NCI-H2196 (cell line): Measurements from ENCODE around the gene CCDC142.
A peak's percentile ranks its signal among the peaks of the same experiment; 100 is the strongest.
"Not testable (repeated sequence)": the region's sequence is repeated elsewhere in the genome, so short reads cannot be mapped to it uniquely, and the experiment has no call there.

ENCODE experiments used
- DNase-seq: peaks from one replicate; lab custom pipeline; 2025; ENCODE audit not compliant: unreplicated experiment; lab: John Stamatoyannopoulos, UW

The CCDC142 gene

GRCh38 chr2:74471332-74472065, 11.3 kb downstream of the CCDC142 start:
- DNase-seq: no peak

DNA sequence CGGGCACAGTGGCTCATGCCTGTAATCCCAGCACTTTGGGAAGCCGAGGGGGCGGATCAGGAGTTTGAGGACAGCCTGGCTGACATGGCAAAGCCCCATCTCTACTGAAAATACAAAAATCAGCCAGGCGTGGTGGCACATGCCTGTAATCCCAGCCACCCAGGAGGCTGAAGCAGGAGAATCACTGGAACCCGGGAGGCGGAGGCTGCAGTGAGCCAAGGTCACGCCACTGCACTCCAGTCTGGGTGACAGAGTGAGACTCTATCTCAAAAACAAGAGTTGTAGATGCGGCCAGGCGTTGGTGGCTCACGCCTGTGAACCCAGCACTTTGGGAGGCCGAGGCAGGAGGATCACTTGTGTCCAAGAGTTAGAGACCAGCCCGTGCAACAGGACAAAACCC, 12.1 kb downstream of the CCDC142 start:
- DNase-seq: not testable (repeated sequence)

- no peak for DNase-seq
Measured at GRCh38 chr2:74464406-74464805, 18.4 kb downstream of the CCDC142 start.

- no peak for DNase-seq
Measured at GRCh38 chr2:74462786-74463105, 20.1 kb downstream of the CCDC142 start.

DNA sequence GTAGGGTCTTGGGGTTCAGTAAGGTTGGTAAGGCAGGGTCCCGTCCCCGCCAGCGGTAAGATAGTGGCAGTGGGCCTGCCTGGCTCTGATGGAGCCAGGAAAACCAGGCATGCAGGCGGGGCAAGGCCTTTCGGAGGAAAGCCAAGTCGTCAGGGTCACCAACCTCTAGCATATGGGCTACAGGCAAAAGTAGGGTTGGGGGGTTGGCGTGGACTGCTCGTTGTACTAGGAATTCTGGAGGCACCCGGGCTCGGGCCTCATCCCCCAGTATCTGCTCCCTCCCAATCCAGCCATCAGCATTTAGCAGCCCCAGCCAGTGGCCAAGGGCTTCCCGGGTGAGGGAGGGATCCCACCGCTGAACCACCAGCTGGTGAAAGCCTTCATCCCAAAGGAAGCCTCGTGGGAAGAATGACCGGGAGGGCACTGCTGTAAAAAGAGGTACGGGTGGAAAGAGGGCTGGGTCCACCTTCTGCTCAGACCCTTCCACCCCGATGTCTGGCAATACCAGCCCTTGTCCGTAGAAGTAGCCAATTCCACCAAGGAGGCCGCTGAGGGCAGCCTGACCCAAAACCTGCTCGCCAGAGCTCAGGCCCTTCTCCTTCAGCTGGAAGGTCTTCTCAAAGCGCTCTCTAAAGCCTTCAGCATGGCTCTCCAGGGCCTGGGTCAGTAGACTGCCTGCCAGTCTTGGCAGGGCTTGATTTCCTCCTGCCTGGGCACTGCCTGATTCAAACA, 20.6 kb downstream of the CCDC142 start:
- DNase-seq: no peak

DNA sequence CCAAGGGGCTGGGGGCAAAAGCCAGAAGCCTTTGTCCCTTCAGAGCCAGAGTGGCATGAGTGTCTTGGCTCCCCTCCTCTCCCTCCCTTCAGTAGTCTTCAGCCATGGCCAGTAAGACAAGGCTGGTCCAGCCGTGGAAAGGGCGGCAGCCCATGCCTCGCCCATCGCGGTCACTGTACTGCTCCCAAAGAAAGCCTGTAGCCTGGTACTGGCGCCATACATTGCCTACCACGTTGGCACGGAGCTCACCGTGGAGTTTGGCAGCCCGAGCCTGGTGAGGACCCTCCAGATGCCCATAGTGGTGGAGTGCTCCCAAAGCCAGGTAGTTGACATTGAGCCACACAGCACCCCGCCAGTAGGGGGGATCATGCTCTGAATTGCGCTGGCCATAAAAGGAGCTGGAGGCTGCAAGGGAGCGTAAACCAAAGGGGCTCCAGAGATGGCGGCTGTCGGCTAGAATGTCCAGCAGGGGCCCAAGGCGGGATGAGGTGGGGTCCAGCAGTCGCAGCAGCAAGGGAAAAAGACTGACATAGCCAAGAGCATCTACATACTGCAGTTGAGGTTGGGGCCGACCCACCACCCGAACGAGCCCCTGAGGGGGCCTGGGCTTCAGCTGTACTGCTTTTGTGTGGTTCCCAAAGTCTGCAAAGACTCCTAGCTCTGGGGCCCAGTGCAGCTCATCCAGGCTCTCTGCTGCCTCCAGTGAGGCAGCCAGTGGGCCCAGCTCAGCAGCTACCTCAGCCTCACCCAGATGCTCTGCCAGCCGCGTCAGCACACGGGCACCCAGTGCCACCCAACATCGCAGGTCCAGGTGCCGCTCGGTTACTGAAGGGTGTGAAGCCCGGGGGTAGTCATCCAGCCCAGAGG, 21.4 kb downstream of the CCDC142 start:
- DNase-seq: no peak

- DNase-seq: not testable (repeated sequence)
Measured at GRCh38 chr2:74460187-74460586, 22.6 kb downstream of the CCDC142 start.

DNA sequence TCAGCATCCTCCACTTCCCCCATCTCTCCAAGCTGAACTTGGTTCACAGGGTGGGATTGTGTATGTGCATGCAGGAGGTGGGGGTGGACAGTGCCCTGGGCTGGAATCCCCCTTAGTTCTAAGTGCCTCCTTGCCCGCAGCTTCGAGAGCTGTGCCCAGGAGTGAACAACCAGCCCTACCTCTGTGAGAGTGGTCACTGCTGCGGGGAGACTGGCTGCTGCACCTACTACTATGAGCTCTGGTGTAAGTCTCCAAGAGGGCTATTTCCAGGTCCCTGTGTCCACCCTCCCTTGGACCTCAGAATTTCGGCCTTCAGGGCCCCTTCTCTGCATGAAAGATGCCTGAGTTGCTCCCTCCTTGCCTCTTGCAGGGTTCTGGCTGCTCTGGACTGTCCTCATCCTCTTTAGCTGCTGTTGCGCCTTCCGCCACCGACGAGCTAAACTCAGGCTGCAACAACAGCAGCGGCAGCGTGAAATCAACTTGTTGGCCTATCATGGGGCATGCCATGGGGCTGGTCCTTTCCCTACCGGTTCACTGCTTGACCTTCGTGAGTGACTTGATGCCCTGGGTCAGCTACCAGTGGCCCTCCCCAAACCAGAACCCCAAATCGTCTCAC, 23.2 kb downstream of the CCDC142 start:
- DNase-seq: not testable (repeated sequence)

GRCh38 chr2:74458938-74459363, 23.8 kb downstream of the CCDC142 start:
- no peak for DNase-seq

- DNase-seq: peak; percentile 88
Measured at GRCh38 chr2:74458132-74458937, 24.5 kb downstream of the CCDC142 start, which contains the start of gene WBP1. TSS of gene WBP1 (plus strand) at chr2:74458438. CDS start at chr2:74458603, 165 bp downstream.

DNA sequence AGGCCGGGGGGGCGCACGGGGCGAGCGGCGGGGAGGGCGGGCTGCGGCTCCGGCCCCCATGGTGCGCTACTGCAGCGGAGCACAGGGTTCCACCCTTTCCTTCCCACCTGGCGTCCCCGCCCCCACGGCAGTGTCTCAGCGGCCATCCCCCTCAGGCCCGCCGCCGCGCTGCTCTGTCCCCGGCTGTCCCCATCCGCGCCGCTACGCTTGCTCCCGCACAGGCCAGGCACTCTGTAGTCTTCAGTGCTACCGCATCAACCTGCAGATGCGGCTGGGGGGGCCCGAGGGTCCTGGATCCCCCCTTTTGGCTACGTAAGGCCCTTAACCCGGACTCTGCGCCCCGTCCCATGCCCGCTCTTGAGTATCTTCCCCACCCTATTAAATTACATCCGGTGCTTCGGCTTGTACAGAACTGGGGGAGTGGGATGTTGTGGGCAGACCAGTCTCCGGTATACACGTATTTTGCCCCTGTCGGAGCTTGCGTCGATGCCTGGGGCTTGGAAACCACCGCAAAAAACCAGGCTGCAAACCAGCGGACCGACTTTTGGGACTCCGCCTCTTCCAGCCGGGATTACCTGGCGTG, 25.2 kb downstream of the CCDC142 start:
- DNase-seq: peak; percentile 61

- no peak for DNase-seq
Measured at GRCh38 chr2:74457129-74457548, 25.7 kb downstream of the CCDC142 start.

GRCh38 chr2:74454654-74455511, 27.9 kb downstream of the CCDC142 start, which contains the start of gene INO80B:
TSS of gene INO80B (plus strand) at chr2:74455087. CDS start at chr2:74455117, 30 bp downstream.
- DNase-seq: peak; percentile 81

DNA sequence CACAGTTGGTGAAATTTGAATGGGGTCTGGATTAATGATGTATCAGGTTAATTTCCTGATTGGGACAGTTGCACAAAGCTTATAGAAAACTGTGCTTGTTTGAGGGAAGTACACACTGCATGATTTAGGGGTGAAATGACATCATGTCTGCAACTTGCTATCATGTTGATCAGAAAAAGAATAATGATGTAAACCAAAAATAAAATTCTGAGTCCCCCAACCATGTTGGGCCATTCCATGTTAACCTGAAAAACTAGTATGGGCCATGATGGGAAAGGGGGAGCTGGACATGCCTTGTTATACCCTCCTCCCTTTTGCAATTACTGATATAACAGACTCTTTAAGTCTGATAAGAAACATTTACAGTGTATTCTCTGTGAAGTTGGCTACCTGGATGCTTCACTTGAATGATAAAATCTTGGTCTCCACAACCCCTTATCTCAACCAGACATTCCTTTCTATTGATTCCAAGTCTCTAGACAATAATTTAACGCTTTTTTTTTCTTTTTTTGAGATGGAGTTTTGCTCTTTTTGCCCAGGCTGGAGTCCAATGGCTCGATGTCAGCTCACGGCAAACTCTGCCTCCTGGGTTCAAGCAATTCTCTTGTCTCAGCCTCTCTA, 32.1 kb downstream of the CCDC142 start:
- DNase-seq: no peak

DNA sequence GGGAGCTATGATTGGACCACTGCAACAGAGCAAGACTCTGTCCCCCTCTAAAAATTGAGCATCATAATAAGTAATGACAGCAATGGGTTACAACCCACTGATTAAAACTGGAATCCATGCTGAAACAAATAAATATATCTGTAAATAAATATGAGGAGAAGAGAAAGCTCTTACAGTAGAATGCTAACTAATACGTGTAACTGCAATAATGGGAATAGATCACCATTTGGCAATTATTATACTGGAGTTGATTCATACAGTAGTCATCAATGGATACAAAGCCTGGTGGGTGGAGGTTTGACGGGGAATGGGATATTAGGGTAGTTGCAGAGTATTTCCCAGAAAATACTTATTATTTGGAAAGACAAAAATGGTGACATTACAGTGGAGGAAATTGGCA, 34.0 kb downstream of the CCDC142 start:
- no peak for DNase-seq

DNA sequence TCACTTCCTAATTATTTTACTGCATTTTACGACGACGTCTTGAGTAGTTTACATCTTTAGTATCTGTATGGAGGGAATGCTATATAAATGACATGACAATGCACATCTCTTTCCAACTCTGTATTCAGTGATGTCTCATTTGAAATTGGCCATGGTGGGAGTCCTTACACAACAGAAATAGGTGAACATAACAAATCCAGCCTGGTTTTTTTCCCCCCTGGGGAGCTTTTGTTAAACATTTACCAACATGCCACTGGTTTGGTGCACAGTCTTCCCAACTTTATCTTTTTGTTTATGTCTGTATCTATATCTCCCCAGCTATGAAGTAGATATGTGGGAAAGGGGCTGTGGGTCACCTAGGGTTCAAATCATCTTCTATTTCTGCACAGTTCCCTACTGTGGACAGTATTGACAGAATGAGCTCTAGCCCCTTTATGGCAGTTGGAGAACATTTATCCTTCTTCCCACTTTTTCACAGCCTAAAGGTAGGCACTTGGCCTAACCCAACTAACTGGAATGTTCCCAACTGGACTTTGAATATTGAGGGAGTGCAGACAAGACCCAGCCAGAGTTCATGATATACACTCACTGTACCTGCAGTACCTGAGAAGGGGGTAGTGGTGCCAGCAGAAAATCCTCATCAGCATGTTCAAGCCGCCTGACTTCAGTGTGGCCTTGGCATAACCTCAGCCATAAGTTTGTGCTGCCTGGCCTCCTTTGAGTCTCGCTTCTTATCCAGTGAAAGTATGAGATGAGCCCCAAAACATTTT, 35.4 kb downstream of the CCDC142 start:
- DNase-seq: no peak

- no peak for DNase-seq
Measured at GRCh38 chr2:74444498-74445318, 38.1 kb downstream of the CCDC142 start.
